HG03103 (cell line): ENCODE results near the gene TXNL4A.
"Not testable (repeated sequence)": the region's sequence is repeated elsewhere in the genome, so short reads cannot be mapped to it uniquely, and the experiment has no call there.

Experiments used
- ATAC-seq: cut with Tn5 transposase; IDR thresholded peaks from one replicate; pipeline ENCODE4 v1.9.1; 2021; ENCODE audit warnings: low read depth; ENCODE audit not compliant: unreplicated experiment

TXNL4A gene

GRCh38 chr18:80000877-80001276 is 12.5 kb upstream of the TXNL4A start:
- ATAC-seq, result no peak

GRCh38 chr18:79999701-80000100 is 11.3 kb upstream of the TXNL4A start:
- ATAC-seq, result not testable (repeated sequence)

DNA sequence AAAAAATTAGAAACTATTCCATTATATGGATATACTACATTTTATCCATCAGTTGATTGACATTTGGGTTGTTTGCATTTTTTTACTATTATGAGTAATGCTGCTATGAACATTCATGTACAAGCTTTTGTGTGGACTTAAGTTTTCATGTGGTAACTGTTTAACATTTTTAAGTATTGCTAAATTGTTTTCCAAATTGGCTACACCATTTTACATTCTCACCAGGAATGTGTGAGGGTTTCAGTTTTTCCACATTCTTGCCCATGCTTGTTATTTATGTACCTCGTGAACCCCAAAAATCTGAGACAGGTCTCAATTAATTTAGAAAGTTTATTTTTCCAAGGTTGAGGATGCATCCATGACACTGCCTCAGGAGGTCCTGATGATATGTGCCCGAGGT is 3.1 kb upstream of the TXNL4A start:
- no peak for ATAC-seq

DNA sequence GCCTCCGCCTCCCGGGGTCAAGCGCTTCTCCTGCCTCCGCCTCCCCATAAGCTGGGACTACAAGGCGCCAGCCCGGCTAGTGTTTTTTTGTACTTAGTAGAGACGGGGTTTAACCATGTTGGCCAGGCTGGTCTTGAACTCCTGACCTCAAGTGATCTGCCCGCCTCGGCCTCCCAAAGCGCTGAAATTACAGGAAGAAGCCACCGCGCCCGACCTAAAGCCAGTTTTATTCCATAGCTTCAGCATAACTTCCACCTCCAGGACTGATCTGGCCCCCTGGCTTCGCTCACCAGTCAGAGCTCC is 783 bp upstream of the TXNL4A start:
- no peak for ATAC-seq

DNA sequence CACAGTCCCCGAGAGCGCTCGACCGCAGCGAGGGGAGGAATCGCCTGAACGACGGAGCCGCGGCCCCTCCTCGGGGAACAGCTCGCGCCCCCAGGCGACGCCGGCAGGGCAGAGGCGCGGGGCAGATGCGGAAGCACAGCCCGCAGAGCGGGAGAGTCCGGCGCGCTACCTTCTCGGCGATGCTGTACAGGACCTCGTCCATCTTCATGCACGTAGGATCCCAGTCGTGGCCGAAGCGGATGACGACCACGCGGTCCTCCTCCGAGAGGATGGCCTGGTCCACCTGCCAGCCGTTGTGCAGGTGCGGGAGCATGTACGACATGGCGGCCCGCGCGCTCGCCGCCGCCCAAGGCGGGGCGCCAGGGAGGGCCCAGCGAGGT is 302 bp downstream of the TXNL4A start:
- ATAC-seq, result peak; percentile 52

GRCh38 chr18:79987566-79987965 is 797 bp downstream of the TXNL4A start:
- ATAC-seq, result no peak

DNA sequence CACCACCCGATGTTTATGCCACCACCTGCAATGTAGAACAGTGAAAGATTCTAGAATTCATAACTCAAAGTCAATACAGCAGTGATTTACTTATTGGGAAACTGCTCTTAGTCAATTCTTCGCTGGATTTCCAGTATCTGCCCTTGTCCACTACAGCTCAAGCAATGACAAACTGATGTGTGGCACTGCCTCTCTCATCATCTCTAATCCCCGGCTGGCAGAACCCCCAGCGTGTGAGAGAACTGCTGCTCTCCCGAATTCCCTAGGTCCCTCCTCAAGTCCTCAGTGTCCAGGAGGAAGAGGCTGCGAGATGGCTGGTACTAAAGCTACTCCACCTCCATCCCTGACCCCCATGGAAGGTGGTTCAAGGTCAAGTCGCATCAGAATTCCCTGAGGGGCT is 1.6 kb downstream of the TXNL4A start:
- ATAC-seq, result no peak

DNA sequence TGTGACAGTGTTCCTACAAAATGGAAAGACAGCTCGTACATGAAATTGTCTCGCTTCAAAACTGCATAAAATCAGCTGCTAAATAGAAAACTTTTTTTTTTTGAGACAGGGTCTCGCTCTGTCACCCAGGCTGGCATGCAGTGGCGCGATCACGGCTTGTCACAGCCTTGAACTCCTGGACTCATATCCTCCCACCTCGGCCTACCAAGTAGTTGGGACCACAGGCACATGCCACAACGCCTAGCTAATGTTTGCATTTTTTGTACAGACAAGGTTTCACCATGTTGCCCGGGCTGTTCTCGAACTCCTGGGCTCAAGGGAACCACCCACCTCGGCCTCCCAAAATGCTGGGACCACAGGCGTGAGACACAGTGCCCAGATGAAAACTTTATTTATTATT is 3.2 kb downstream of the TXNL4A start:
- ATAC-seq, result no peak

DNA sequence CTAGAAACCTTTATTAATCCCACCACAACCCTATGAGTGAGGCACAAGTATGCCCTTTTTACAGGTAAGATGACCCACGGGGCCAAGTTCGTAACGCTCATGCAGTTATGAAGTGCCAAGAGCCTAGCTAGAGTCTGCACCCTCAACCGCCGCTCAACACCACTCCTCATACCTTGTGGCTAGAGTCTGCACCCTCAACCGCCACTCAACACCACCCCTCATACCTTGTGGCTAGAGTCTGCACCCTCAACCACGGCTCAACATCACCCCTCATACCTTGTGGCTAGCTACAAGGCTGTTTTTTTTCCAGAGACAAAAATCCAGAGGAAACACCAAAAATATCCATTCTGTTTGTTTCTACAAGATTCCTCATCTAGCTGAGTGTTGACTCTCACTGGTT is 4.6 kb downstream of the TXNL4A start:
- no peak for ATAC-seq

DNA sequence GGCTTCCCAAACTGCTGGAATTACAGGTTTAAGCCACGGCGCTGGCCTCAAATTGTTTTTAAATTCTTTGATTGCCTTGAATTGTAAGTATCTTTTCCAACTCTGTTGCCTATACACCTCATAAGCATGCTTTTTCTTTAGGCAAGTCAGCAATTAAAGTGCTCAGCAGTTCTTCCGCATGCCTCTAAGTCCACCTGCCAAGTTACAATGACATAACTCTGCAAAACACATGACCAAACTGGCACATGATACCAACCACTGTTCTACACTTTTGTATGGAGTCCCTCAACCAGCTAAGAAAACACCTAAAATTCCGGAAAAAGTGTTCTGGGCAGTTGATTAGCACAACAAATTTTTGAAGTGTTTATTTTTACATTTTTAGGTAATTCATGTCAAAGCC is 5.1 kb downstream of the TXNL4A start:
- ATAC-seq, result no peak

DNA sequence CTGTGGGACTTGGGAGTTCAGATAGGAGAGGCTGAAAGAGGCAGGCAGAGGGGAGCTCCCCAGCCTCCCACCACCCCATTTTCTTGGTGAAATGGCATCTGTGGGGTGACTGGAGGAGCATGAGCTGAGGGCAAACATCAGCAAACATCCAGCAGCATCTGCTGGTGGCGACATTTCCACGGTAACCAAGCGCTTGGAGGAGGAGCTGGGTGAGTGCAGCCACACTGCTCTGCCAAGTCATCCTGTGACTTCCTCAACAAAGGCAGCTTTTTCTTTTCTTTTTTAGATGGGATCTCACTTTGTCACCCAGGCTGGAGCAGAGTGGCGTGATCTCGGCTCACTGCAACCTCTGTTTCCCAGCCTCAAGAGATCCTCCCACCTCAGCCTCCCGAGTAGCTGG is 5.6 kb downstream of the TXNL4A start:
- no peak for ATAC-seq

DNA sequence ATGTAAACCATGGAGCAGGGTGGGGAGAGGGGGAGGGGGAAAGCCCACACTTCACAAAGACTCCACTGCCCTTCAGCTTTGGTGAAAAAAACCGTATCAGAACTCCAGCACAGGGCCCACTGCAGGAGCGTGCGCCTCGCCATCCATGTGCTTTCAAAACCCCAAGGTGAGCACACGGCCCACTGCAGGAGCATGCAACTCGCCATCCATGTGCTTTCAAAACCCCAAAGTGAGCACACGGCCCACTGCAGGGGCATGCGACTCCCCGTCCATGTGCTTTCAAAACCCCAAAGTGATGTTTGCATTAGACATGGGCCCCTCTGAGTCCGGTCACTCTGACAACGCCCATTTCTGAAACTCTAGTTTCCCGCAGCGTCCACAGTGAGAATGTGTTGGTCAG is 7.8 kb downstream of the TXNL4A start:
- no peak for ATAC-seq

GRCh38 chr18:79979843-79980242 is 8.5 kb downstream of the TXNL4A start:
- ATAC-seq, result no peak

GRCh38 chr18:79975985-79976680 is 12.2 kb downstream of the TXNL4A start:
- no peak for ATAC-seq

DNA sequence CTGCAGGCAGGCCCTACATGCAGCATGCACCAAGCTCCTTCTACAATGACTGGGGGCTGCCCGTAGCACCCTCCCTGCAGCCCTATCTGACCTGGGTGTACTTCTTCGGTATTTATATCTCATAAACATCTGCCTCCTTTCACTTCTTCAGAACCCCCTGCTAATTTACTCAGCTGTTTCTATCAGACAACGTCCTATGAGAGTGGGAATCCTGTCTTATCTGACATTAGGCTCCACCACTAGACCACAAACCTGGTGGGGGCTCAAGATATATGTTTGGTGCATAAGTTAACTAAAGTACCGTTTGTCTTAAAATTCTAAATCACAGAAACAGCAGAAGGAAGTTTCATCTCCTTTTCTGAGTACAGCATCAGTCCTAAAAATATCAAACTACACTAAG is 13.3 kb downstream of the TXNL4A start:
- ATAC-seq, result no peak

DNA sequence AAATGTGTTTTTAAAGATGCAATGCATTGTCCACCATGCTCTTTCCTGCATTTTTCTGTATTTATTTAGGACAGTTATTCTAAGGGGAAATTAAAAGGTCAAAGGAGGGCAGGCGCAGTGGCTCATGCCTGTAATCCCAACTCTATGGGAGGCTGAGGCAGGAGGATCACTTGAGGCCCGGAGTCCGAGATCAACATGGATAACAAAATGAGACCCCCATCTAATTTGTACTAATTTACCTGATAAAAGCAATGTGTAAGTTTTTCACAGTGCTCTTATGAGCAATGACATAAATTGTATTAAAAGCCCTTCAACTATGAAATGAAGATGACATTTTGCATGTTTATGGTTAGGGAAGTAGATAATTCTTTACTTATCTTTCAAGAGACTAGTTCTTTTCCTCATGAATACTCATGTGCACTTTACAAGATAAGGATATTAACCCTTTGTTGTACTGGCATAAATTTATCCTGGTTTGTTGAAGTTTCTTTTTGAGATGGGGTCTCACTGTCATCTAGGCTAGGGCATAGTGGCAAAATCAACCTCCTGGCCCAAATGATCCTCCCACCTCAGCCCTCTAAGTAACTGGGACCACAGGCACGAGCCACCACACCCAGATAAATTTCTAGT is 14.2 kb downstream of the TXNL4A start:
- no peak for ATAC-seq

DNA sequence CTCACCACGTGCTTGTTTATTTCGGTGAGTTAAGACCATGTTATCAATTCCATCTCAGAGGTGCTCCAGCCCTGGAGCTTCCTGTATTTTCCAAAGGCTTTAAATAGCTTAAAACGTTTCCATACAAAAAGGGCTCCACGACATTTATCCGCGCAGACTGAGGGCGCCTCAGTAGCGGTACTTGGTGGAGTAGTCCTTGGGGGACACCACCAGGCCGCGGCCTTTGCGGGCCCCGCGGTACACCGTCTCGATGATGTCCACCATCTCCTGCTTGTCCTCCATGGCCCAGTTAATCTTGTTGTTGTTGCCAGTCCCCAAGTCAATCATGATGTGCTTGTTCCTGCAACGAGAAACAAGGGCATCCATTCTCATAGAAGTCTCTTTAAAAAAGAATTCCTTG is 14.8 kb downstream of the TXNL4A start:
- ATAC-seq, result no peak

DNA sequence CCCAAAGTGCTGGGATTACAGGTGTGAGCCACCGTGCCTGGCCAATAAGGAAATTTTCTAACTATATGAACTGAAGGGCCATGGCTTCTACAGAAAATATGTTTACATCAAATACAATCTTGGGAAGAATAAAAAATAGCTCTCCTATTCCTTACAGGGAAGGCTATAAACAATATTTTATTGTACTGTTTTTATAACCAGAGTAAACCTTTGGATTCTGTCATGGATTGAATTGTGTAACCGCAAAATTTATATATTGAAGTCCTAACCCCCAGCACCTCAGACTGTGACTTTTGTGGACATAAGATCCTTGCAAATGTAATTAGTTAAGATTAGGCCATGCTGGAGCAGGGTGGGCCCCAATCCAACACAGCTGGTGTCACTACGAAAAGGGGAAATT is 15.6 kb downstream of the TXNL4A start:
- ATAC-seq, result no peak

DNA sequence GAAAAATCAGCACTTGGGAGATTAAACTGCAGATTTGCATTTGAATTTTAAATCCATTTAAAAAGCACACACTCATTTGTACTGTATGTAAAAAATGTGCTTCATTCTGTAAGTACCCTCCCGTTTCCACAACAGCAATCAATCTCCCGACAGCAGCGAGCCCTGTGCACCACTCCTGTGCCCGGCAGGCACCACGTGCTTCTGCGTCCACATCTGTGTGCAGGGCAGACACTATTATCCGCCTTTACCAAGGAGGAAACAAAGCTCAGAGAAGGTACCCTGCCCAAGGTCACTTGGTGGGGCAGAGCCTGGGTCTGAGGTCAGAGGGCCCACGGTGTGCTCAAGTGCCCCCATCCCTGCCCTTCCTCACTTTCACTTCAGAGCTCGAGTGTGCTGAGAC is 16.4 kb downstream of the TXNL4A start:
- no peak for ATAC-seq

DNA sequence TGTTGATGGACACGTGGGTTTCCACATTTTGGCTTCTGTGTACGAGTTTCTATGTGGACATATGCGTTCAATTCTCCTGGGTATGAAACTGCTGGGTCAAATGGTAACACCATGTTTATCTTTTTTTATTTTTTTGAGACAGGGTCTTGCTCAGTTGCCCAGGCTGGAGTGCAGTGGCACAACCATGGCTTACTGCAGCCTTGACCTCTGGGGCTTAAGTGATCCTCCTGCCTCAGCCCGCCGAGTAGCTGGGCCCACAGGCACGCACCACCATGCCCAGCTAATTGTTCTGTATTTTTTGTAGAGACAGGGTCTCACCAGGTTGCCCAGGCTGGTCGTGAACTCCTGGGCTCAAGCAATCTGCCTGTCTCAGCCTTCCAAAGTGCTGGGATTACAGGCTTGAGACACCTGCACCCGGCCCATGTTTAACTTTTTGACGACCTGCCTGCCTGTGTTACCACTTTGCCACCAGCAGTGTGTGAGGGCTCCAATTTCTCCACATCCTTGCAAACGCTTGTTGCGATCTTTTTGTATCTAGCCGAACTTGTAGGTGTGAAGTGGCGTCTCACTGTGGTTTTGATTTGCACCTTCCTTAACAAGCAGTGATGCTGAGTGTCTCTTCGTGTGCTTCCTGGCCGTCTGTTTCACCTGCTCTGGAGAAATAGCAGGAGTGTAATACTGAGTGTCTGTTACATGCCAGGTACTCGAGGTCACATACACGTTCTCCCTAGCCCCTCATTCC is 17.0 kb downstream of the TXNL4A start:
- ATAC-seq, result no peak

DNA sequence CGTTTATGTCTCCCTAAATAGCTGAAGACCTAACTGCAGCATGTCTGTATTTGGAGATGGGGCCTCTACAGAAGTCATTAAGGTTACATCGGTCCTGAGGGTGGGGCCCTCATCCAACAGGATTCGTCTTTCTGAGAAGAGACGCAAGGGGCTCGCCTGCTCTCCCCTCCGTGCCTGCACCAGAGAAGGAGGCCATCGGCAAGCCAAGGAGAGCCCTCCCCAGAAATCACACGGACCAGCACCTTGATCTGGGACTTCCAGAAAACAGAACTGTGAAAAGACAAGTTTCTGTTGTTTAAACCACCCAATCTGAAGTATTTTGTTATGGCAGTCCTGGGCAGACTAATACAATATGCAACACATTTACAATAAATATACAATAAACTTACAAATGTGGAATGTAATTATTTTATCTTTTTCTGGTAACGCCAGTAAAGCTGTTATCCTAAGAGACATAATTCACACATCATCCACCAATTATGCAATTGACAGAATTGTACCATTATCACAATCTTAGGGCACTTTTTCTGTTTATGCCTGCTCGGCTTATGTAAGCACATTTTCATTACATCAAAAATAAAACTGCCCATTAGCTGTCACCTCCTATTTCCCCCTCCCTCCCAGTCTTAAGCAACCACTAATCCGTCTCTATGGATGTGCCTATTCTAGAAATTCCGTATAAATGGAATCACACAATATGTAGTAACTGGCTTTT is 17.8 kb downstream of the TXNL4A start:
- ATAC-seq, result no peak
